VCaP (cell line): Measurements from ENCODE around the gene SIX4.

ENCODE experiments used
- H3K27ac ChIP-seq: fragments of 450-650 bp; 2 replicates; pipeline ENCODE4 v1.5.1; 2017
- TF ChIP-seq, protein P1 (sequence below): fragments of 450-650 bp; conservative IDR thresholded peaks from 2 replicates; pipeline ENCODE4 v1.5.1; 2017; ENCODE audit warnings: mild to moderate bottlenecking, moderate library complexity

The SIX4 gene

DNA sequence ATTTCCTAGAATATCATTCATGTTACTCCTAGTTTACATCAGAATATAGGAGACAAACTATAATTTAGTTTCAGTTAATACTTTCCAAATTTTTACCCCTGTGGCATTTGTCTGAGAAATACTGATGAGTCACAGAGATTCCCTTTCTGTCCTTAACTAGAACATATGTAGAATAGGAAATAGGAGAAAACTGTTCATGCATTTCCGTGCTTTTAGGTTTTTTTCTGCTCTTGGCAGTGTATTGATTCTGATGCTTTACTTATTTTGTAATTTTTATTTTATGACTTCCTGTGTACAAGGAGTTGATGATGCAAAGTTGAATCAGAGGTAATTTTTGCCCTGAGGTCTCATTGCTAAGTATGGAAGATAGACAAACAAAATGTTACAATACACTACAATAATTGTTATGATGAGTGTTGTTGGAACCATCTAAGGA is 33.4 kb upstream of the SIX4 start:
- TF ChIP-seq, protein P1, sequence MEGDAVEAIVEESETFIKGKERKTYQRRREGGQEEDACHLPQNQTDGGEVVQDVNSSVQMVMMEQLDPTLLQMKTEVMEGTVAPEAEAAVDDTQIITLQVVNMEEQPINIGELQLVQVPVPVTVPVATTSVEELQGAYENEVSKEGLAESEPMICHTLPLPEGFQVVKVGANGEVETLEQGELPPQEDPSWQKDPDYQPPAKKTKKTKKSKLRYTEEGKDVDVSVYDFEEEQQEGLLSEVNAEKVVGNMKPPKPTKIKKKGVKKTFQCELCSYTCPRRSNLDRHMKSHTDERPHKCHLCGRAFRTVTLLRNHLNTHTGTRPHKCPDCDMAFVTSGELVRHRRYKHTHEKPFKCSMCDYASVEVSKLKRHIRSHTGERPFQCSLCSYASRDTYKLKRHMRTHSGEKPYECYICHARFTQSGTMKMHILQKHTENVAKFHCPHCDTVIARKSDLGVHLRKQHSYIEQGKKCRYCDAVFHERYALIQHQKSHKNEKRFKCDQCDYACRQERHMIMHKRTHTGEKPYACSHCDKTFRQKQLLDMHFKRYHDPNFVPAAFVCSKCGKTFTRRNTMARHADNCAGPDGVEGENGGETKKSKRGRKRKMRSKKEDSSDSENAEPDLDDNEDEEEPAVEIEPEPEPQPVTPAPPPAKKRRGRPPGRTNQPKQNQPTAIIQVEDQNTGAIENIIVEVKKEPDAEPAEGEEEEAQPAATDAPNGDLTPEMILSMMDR: no peak
- no peak overlapping the region for H3K27ac ChIP-seq

DNA sequence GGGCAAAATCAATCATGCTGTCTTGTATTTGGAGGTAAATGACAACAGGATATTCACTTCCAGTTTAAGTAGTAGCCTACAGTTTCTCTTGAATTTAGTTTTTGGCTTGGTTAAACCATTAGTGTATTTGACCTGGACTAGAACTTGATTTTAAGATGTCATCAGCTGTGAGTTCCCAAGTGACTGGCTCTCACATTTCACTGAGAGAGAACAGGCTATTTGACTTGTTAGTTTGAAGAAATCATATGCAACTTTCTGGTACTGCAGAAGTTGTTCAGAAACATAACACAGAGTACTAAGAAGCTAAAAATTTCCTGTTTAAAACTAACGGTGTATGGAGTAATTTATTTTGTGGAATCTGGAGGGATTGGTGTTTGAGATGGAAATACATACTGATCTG is 32.7 kb upstream of the SIX4 start:
- TF ChIP-seq, protein P1: no peak
- no peak overlapping the region for H3K27ac ChIP-seq

DNA sequence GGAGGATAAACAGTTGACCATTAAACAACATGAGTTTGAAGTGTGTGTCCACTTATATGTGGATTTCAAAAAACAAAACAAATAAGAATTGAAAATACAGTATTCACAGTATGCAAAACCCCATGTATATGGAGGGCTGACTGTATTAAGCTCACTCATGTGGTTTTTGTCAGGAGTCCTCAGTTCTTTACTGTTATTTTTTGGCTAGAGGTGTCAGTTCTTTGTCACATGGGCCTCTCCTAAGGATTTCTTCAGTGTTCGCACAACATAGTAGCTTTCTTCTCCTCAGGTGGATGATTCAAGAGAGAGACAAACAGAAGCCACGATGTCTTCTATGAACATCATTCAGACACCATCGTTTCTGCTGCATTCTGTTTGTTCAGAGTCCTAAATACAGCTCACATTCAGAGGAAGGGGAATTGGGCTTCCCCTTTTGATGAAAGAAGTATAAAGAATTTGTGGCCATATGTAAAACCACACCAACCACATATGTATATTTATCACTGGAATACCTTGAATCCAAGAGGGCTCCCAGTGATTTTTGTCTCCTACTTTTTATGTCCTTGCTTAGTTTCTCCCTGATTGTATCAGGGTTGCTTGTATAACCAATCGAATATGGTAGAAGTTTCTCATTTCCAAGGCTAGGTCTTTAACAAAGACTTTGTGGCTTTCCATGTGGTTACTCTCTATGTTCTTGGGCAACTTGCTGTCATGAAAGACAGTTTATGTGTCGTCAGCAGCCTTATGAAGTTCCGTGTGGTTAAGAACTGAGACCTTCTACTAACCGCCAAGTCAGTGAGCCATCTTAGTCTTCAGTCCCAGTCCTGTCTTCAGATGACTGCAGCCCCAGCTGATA is 29.3 kb upstream of the SIX4 start:
- H3K27ac ChIP-seq: no peak overlapping the region

DNA sequence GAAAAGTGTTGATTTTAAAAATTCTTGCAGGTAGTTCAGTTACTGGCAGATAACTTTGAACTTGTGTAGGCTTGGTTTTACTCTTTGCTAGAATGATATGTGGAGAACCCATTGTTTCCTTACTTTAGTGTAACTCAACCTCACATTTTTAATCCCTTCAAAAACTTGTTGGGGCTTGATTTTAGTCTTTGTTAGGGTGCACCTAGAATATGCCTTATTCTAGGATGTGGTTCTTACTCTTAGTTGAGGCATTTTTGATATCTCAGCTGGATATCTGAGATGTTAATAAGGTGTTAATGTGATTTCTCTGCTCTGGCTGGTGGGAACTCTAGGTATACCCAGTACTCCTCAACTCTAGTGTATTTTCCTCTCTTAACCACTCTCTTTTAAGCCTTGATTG is 20.4 kb upstream of the SIX4 start:
- TF ChIP-seq, protein P1: no peak
- no peak overlapping the region for H3K27ac ChIP-seq

More for the DNA sequence above, 29.3 kb upstream of the SIX4 start:
- TF ChIP-seq, protein P1: no peak

DNA sequence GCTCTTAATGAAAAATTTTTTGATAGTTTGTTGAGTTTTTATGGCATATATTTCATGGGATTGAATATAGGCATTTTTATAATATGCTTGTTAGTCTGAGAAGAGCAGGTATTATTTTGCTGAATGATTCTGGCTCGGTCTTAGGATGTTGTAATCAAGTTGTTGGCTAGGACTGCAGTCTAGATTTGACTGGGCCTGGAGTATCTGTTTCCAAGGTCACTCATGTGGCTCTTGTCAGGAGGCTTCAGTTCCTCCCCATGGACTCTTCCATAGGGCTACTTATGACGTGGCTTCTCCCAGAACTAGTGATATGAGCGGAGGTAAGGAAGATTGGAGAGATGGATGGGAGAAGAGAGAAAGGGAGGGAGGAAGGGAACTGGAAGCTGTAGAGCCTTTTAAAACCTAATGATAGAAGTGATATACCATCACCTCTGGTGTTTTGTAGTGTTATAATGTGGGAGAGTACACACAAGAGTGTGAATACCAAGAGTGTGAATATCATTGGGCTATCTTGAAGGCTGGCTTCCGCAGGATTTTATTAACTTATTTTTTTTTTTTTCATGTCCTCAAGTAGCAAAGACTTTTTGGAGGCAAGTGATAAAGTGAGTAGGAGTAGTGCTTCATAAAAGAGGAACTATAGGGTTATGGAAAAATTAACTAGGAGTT is 14.8 kb upstream of the SIX4 start:
- no peak overlapping the region for H3K27ac ChIP-seq
- TF ChIP-seq, protein P1: no peak

DNA sequence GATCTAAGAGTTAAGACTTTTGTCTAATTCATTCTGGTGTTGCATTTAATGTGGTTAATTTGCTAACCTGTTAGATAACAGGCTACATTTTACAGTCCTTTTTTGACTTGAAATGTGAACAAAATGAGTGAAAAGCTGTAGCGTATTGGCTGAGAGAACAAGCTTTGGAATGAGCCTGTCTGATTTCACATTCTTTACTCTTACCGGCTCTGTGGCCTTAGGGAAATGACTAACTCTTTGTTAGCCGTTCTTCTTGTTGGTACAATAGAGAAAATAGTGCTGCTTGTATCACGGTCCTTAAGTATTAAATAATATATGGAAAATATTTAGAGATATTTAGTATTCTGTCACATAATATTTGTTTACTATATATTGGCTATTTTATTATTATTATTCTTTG is 12.3 kb upstream of the SIX4 start:
- H3K27ac ChIP-seq: no peak overlapping the region
- TF ChIP-seq, protein P1: no peak

DNA sequence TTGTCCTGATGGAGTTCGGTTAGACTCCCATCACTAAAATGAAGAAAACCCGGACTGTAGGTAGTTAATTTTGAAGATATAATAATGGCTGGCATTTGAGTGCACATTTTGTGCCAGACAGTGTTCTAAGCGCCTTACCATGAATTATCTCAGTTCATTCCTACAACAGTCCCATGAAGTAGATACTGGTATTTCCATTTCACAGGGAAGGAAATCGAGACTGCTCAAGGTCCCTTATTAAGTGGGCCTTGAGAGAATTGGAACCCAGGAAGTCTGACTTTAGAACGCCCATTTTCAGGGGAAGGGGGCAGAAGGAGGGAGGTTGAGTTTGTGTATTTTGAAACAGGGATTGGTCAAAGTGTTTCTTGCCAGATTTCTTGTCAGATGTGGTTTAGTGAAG is 11.3 kb upstream of the SIX4 start:
- TF ChIP-seq, protein P1: no peak
- peak overlapping the region; percentile 69 for H3K27ac ChIP-seq
